Activated CD8-positive, alpha-beta memory T cell treated with anti-CD3 and anti-CD28 coated beads, Interleukin-2, amount 50 U/mL, for 1 hour (primary cell): Measurements from ENCODE around the gene SMC3.
"Not testable (repeated sequence)": the region's sequence is repeated elsewhere in the genome, so short reads cannot be mapped to it uniquely, and the experiment has no call there.

Source experiments
- DNase-seq: peaks from one replicate; pipeline ENCODE4 v3.0.0-alpha.2; 2020; ENCODE audit errors: extremely low read depth

Gene SMC3

DNA sequence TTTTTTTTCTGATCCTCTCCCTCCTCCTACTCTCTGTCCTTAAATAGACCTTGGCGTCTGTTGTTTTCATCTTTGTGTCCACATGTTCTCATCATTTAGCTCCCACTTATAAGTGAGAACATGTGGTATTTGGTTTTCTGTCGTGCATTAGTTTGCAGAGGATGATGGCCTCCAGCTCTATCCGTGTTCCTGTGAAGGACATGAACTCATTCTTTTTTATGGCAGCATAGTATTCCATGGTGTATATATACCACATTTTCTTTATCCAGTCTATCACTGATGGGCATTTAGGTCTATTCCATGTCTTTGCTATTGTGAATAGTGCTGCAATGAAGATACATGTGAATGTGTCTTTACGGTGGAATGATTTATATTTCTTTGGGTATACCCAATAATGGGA, 55.8 kb downstream of the SMC3 start:
- DNase-seq = not testable (repeated sequence)

DNA sequence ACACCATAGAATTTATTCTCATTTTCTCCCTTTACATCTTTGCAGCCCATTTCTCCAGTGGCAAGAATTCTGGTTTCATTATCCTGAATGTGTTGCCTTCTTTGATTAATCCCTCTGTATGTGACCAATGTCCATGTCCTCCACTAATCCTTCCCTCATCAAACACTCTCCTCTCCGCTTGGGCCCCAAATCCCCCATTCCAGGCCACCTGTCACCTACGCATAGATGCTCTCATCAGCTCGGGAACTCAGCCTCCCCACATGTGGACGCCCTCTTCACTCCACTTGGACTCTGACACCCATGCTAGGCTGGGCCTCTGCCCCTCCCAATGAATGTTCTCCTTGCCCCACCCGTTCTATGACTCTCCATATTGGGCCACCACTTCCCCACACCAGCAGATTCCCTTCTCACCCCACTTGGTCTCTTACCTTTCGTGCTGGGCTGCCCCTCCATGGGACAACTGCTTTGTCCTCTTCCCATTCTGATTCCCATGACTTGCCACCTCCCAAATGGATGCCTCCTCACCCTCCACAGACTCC, 57.9 kb downstream of the SMC3 start:
- DNase-seq = no peak

DNA sequence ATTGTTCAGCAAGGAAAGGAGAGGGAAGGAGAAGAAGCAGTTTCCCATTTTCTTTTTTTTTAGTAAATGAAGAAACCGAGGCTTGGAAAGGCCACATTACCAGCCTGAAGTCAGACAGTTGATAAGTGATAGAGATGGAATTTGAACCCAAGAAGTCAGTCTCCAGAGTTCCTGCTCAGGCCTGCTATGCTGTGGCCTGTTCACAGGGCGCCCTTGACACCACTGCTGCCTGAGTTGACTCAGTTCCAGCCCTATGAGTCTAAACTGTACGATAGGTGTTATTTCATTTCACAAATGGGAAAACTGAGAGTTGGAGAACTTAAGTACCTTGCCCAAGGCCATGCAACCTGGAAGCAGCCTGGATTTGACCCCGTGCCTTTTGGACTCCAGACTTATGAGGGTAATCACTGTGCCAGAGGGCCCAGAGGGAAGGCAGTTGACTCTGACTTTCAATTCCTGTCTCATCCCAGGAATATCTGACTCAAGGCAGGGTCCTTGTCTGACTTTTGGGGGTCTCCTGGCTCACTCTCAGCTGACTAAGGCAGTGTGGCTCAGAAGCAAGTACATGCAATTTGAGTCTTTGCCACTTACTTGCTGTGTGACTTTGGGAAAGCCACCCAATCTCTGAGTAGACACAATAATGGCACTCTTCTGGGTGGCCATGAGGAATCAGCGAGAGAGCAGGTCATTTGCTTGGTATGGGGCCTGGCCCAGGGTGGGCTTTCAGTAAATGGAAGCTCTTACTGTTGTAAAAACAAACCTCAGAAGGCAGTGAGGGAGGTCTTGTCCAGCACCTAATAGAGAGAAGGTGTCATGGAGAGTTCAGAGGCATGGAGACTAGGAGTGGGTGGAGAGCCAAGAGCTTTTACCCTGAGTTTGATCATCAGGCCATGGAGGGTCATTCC, 58.7 kb downstream of the SMC3 start:
- DNase-seq = no peak

DNA sequence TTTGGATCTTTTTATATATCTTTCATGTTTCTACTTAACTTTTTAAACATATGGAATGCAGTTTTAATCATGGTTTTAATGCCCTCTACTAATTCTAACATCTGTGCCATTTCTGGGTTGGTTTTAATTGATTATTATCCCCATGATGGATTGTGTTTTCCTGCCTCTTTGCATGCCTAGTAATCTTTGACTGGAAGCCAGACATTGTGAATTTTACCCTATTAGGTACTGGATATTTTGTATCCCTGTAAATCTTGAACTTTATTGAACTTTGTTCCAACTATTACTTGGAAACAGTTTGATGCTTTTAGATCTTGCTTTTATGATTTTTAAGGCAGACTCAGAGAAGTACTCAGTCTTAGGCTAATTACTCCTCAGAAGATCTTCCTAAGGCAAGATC, 60.7 kb downstream of the SMC3 start:
- DNase-seq = no peak

DNA sequence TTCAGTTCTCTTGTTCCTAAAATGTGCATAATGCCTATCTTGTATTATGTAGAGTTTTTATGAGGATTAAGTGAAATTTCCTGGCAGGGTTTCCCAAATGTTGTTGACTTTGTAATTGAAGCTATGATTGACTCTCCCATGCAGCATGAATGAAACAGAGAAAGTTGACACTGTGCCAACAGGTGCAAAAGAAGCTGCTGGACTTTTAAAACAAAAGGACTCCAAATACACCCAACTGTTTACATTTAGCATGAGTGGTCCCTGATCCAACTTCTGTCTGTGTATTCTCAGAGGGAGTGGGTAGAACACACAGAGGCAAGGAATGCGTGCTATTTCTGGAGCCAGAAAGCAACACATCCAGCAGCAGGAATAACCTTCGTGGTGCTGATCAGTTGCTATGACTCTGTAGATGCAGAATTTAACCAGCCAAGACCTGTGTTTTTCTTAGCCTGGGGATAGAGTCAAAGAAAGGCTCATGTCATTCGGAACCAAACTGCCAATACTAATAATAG, 62.2 kb downstream of the SMC3 start:
- no peak for DNase-seq

DNA sequence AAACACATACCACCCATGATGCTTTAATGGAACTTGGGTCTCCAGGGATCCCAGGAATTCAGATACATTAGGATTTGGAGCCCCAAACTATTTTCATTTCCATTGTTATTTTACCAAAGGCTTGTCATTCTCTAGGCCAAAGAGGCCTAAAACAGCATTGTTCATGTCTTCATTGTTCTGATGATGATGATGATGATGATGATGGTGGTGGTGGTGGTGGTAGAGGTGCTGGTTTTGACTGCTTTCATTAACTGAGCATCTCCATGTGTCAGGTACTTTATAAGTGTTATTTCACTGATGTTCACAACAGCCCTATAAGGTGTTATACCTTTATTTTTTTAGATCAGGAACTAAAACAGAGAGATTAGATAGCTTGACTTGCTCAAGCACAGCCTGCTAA, 64.4 kb downstream of the SMC3 start:
- DNase-seq = no peak

DNA sequence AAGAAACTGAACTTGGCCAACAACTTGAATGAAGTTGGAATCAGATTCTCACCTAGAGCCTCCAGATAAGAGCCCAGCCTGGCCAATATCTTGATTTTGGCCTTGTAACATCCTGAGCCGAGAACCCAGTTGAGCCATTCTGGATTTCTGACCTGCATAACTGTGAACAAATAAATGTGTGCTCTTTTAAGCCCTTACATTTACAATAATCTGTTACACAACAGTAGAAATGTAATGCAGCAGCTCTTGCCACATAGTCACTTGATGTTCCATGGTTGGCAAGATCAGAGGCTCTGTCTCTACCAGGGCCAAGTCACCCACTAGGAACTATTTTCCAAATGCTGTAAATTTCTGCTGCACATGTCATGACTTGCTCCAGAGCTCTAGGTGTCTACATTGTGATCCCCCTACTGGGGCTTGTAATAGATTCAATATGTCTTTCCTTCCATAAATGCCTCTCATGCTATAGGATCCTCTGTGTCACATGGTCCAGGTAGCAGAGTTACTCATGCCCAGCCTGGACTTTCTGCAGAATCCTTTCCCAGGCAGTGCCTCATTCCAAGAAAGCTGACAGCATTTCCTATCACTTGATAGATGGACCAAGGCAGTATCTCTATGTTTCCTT, 65.2 kb downstream of the SMC3 start:
- no peak for DNase-seq

DNA sequence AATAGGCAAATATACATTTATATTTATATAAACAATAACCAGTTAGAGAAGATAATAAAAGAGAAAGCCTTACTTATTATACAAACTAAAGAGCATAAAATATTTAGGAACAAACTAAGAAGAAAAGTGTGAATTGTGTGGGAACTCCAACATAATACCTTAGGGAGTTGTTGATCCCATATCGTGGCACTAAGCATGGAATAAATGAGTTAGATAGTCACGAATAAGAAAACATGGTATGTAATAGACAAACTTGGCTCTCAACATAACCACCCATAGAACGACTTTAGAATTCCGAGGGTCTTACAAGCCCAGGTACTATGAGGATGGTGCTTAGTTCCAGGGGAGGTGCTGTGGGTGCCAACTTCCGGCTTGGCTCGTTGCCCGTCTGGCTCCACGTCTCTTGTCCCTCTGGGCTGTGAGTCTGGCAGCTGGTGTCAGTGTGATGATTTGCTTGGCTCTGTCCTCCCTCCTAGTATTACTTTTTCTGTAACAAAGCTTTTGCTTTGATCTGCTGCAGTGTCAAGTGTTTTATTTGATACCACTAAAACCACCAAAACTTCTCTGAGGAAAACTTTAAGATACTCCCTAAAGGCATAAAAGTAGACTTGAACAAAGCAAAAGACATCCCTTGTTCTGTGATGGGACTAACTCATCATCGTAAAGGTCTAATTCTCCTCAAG, 67.2 kb downstream of the SMC3 start:
- no peak for DNase-seq

DNA sequence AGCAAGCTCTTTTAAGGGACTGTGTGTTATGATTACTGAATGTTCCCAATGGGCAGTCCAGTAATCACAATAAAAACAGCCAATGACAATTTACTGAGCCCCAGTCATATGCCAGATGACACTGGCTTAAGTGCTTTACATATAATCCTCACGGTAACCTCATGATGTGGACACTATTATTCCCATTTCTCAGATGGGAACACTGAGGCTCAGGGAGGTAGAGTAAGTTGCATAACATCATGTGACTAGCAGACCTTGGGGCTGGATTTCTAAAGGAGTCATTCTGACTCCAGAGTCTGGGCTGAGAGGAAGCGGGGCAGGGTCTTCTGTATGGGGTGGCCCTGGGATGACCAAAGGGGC, 69.1 kb downstream of the SMC3 start:
- DNase-seq = no peak

DNA sequence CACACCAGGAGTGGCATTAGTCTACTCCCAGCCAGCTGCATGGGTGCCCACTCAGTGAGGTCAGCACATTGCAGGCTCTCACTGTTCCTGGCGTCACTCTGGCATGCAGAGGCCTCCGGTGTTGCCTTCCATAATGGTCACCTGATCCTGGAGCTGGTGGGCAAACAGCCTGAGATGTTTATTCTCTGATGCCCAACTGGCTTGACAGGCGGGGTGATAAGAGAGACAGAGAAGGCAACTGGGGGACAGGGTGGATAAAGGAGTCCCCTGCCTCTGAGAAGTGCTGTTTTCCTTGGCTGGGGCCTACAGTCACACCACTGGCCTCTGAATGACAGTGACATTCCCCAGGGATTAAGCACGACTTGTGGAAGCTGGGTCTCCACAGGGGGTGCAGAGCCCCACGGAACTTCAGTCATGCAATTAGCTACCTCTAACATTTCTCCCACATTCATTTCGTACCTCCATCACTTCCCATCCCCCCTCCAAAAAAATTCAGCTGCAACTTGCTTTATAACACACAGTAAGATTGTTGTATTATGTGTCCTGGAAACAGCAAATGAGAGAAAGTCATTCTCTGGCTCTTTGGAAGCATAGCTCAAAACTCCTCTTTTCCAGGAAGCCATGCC, 69.5 kb downstream of the SMC3 start:
- no peak for DNase-seq

DNA sequence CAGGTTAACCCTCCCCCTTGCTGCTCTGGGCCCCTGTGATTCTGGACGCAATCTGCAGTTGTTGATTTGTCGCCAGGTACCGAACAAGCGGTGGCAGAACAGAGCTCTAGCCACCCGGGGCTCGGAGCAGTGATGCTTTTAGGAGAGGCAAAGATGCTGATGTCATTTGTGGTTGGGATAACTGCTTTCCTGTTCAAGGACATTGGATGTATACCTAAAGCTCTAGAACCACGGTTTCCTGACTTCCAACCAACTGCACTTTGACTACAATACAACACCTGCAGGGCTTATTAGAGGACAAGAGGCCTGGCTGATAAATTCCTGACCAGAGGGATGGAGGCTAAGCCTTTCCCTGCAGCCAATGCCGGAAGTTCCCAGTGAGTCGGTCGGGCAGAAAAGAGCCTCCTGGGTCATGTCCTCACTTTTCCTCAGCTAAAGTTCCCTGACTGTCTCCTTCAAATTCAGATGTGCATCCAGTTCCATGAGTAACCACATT, 70.1 kb downstream of the SMC3 start:
- DNase-seq = no peak

DNA sequence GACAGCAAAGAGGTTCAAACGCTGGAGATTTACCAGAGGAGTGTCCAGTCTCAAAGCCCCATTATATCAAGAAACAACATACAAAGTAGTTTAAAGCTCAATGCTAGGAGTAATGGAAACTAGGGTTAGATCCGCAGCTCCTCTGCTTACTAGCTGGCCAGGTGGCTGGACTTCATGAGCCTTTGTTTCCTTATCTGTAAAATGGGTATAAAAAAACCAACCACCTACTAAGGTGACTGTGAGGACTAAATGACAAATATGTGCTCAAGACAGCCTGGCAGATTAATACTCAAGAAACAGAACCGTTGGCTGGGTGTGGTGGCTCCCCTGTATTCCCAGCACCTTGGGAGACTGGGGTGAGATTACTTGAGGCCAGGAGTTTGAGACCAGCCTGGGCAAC, 70.8 kb downstream of the SMC3 start:
- no peak for DNase-seq

DNA sequence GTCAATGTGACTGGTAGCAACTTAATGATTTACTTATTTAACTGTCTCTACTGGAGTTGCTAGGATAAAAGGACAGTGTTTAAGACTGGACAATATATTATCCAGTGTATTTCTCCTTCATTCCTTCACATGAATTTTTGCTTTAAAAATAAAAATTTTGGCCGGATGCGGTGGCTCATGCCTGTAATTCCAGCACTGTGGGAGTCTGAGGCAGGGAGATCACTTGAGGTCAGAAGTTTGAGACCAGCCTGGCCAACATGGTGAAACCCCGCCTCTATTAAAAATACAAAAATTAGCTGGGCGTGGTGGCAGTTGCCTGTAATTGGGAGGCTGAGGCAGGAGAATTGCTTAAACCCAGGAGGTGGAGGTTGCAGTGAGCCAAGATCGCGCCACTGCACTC, 71.6 kb downstream of the SMC3 start:
- not testable (repeated sequence) for DNase-seq

DNA sequence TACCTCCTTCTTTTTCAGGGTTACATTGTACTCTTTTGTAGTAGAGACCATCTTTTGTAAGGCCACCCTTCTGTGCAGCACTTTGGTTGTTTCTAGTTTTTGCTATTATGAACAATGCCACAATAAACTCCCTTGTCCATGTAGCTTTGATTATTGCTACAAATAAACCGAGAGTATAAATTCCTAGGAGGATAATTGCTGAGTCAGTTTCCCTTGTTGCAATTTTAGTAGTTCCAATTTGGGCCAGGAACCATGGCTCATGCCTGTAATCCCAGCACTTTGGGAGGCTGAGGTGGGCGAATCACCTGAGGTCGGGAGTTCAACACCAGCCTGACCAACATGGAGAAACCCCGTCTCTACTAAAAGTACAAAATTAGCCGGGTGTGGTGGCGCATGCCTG, 72.4 kb downstream of the SMC3 start:
- DNase-seq = not testable (repeated sequence)

DNA sequence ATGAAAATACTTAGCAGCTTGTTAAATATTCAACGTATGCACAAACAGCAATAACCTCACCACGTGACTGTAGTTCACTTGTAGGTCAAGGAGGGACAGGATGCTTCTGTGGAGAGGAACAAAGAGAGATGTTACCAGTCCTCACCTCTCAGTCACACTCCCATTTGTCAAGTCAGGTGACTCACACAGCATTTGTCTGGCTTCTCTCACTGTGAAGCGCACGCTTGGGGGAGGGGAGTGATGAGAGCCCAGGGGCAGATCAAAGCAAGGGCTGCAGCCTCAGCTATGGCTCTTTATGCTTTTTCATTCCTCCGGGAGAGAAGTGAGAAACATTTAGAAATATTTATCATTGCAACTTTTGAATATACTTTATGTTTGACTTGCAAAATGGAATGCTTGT, 73.8 kb downstream of the SMC3 start:
- DNase-seq = no peak

DNA sequence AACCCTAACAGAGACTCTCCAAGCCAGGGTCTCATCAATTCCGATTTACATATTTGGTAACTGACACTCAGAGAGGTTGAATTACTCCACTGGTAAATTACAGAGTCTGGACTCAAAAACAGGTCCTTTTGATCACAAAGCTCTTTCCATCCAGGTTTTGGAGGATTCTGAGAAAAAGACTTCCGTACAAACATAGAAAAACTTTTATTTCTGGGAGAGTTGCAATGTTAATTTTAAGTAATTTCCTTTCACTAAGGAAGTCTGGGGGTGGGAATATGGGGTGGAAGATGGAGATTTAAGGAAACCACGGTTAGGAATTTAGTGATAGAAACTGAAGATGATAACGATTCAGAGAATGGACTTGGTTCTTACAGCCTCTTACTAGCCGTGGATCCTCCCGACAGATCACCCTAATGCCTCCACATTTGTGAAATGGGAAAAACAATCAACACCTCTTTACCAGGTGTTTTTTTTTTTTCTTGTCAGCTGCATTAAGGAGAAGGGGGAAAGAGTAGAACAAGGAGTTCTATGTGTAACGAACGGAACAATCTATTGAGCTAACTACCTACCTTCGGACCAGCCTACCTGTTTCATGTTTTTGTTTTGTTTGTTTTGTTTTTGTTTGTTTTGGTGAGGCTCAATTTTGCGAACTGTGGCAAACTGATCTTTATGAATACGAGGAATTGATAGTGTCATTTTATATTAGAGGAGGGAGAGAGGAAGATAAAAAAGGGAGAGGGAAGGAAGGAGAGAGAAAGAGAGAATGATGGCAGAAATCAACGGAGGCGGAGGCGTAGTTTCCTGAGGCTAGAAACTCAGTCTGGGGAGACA, 74.9 kb downstream of the SMC3 start:
- DNase-seq = no peak

DNA sequence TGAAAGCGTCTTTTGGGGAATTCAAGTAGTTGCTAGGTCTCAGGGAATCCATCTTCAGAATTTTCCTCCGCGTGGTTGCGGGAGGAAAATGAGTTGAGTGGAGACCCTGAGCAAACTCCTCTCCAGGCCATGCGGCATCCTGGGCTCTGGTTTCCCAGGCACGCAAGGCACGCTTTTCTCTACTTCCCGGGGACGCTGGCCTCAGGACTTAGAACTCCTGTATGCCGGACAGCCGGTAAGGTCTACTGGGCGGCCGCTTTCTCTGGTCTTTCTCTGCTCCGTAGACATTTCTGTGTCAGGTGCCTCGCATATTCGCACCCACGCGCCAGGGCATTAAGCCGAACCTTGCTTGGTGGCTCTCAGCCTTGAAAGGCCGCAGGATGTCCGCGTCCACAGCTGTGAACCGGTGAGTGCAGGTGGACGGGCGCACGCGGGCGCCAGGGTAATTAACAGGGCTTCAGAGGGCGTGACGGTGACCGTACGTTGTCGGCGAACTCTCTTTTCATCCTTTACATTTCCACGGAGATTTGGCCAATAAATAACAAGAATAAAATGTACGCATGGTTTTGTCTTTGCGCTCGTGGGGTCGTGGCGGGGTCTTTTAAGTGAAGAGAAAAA, 75.6 kb downstream of the SMC3 start:
- no peak for DNase-seq

DNA sequence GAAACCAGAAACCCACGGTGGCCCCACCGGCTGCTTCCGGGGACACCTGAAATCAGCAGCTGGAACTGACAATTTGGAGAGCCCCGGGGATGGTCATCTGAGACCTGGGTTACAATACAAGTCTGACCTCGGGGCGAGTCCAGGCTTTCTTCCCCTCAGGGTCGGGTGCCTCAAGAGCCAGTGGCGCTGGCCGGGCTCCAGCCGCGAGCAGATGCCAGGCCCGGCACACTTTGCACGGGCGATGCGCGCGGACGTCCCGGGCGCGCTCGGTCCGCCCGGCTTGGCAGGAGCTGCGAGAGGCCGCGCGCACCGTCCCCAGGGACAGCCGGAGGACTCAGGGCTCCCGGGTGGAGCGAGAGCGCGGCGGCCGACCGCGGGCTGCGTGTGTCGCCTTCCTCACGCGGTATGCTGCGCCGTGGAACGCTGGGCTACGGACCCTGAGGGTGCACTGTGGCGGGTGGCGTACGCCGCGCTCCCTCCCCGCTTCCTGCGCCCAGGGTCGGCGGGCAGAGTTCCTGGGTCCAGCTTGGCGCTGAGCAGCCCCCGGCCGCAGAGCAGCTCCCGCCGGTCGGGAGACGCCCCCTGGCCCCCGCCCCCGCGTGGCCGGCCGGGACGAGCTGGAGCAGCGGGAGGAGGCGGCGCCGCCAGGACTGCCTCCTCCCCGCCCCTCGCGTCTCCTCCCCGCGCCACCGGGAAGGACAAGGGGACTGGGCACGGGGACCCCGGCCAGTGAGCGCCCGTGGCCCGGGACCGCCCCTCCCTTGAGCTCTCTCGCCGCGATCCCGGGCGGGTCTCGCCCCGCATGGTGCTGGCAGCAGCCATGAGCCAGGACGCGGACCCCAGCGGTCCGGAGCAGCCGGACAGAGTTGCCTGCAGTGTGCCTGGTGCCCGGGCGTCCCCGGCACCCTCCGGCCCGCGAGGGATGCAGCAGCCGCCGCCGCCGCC, 76.4 kb downstream of the SMC3 start, which contains the start of gene RBM20:
RBM20 (plus strand) TSS at position 684 of the 945 bp plus-strand sequence; CDS start at position 803, 119 bp downstream.
- DNase-seq = no peak
